Measurements from ENCODE around the gene B3GALT6. TPM values are rescaled to one million over a fixed set of nuclear protein-coding genes. Genes with fewer than 3 reads are reported as not detected.

The B3GALT6 gene
- total RNA-seq, 1 donor from 2014 or later, result 10.9 TPM

GRCh38 chr1:1199961-1200875 lies 31.8 kb upstream of the B3GALT6 start:
- ATAC-seq (no peak), DNase-seq (ENCODE audit: low spot score) (no peak)
- intact Hi-C loops (cut with DNase I), result no loop called here

GRCh38 chr1:1200876-1201810 lies 30.9 kb upstream of the B3GALT6 start:
- intact Hi-C loops (cut with DNase I), result no loop called here
- DNase-seq (ENCODE audit: low spot score), result no peak
- peak; percentile 41 for ATAC-seq

- no peak for ATAC-seq
- no peak for DNase-seq (ENCODE audit: low spot score)
- intact Hi-C loops (cut with DNase I), result no loop called here
These were observed 29.0 kb upstream of the B3GALT6 start for GRCh38 chr1:1202831-1203560.

DNA sequence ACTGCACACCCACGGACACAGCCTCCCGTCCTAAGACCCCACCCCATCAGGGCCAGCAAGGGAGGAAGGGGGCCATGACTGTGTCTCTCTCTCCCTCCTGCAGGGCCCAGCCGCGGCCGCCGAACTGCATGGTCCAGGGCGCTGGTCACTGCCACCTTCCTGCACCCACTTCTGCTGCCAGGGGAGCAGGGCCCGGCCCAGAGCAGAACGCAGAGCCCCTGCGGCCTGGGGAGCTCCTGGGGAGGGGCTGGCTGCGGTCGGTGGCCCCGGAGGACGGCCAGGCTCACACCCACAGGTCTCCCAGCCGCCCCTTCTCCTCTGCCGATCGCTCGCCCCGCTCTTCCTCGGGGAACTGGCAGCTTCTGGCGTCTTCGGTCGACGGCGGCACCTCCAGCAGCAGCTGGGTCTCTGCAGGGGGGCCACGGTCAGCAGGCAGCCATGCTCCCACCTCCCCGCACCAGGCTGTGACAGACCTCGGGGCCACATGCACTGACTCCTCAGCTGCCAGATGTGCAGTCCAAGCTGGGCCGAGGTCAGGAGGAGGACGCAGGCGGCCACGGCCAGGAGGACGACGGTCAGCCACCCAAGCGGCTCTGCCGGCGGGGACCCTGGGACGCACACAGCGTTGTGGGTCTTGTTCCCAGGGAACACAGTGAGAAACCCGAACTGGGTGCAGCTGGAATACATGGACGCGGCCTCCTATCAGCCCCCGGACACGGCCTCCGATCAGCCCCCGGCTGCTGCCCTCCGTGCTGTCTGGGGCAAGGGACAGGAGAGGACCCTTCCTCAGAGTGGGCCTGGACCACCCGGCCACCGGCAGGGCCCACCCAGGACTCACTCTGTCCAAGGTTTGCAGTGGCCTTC lies 28.2 kb upstream of the B3GALT6 start:
- ATAC-seq, result no peak
- DNase-seq (ENCODE audit: low spot score), result no peak
- intact Hi-C loops (cut with DNase I), result no loop called here

- intact Hi-C loops (cut with DNase I), result no loop called here
- ATAC-seq (no peak), DNase-seq (ENCODE audit: low spot score) (no peak)
These were observed 27.6 kb upstream of the B3GALT6 start for GRCh38 chr1:1204425-1204920.

GRCh38 chr1:1204998-1205768 lies 26.9 kb upstream of the B3GALT6 start:
- DNase-seq (ENCODE audit: low spot score) (no peak), ATAC-seq (no peak)
- intact Hi-C loops (cut with DNase I), result no loop called here

DNA sequence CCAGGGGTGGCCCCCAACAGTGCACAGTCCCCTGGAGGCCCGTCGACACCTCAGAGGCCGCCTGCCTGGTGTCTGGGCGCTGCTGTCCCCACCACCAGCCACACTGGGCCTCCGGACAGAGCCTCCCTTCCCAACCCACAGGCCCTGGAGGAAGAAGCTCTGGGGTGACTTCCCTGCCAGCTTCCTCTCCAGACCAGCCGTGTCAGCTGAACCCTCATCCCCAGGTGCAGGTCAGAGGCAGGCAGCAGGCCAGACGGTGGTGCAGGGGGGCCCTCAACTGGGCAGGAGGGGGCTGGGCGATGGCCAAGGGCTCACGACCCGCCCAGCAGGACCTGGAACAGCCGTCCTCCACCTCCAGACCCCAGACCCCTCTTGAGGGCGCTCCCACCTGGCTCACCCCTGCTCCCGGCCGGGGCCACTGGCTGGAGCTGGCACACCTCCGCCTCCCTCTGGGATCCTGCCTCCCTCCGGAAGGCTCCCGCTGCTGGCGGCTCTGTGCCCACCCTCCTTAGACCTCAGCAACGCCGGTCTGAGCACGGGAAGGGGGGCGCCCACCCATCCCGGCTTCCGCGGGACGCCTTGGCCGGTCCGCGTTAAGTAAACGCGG lies 26.2 kb upstream of the B3GALT6 start:
- DNase-seq (ENCODE audit: low spot score), result no peak
- no peak for ATAC-seq
- intact Hi-C loops (cut with DNase I), result no loop called here

DNA sequence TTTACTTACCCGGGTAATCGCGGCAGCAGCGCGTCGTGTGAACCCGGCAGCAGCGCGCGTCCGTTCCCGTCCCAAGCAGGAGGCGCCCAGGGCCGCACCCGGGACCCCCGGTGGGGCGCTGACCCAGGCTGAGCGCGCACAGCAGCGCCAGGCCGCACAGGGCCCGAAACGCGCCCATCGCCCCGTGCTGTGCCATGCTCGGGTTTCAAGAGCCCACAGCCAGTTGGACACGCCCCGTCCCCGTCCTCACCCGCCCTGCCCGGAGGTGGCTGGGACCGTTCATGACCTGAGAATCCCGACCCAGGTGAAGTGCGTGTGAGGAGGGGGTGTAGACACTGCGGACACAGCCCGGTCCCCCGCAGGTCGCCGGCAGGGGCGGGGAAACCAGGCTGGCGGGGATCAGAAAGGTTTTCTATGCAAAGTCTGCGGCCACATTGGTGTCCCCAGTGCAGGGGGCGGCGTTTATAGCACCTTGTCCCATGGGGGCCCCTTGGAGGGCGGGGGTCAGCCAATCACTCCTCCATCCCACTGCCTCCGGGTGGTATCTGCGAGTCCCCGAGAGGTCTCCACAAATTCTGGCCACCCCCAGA lies 25.6 kb upstream of the B3GALT6 start, which contains the start of gene TNFRSF18:
Gene TNFRSF18, minus strand, starts transcription at position 217 of the 590 bp plus-strand sequence. Its CDS starts 21 bp downstream, at position 196.
- ATAC-seq, result no peak
- intact Hi-C loops (cut with DNase I), result no loop called here
- no peak for DNase-seq (ENCODE audit: low spot score)

- ATAC-seq (no peak), DNase-seq (ENCODE audit: low spot score) (no peak)
- intact Hi-C loops (cut with DNase I), result no loop called here
These were observed 25.0 kb upstream of the B3GALT6 start for GRCh38 chr1:1206966-1207531.

DNA sequence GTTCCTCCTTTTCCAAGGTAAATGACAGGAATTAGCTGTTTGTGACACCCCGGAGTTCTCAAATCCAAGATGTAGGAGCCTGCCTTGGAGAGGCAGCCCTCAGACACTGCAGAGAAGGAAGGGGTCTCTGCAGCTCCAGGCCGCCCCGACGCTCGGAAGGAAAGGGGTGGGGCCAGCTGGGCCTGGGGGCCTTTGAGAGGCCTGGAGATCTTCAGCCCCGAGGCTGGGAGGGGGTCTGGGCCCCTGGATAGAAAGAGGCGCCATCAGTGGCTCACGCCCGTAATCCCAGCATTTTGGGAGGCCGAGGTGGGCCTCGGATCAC lies 24.5 kb upstream of the B3GALT6 start:
- no peak for DNase-seq (ENCODE audit: low spot score)
- no peak for ATAC-seq
- intact Hi-C loops (cut with DNase I), result no loop called here

DNA sequence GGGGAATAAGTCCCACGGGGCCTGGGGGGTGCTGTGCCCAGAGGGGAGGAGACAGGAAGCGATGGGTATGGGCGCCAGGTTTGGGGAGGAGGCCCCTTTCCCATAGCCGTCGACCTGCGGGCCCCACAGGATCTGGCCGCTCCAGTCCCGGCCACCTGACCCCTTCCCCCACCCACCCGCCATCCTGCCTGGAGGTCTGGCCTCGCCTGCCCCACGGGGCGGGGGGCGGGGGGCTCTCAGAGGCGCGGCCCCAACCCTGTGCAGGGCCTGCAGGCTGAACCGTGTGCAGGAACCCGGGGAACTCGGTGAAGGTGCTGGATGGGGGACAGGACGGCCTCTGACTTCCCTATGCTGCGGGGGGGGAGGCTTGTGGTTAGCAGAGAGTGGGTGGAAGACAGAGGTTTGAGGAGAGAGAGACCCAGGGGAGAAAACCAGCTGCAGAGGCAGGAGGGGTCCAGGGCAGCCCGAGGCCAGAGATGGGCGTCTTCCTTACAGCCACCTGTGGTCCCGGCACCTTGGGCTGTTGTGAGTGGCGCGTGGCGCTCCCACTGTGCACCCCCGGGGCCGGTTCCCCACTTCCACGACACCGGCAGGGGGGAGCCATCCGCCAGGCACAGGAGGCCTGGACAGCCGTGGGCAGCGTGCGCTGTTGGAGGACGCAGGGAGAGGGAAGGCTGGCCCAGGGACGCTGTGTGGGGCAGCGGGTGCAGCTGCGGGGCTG lies 23.2 kb upstream of the B3GALT6 start:
- intact Hi-C loops (cut with DNase I), result no loop called here
- ATAC-seq (no peak), DNase-seq (ENCODE audit: low spot score) (no peak)

DNA sequence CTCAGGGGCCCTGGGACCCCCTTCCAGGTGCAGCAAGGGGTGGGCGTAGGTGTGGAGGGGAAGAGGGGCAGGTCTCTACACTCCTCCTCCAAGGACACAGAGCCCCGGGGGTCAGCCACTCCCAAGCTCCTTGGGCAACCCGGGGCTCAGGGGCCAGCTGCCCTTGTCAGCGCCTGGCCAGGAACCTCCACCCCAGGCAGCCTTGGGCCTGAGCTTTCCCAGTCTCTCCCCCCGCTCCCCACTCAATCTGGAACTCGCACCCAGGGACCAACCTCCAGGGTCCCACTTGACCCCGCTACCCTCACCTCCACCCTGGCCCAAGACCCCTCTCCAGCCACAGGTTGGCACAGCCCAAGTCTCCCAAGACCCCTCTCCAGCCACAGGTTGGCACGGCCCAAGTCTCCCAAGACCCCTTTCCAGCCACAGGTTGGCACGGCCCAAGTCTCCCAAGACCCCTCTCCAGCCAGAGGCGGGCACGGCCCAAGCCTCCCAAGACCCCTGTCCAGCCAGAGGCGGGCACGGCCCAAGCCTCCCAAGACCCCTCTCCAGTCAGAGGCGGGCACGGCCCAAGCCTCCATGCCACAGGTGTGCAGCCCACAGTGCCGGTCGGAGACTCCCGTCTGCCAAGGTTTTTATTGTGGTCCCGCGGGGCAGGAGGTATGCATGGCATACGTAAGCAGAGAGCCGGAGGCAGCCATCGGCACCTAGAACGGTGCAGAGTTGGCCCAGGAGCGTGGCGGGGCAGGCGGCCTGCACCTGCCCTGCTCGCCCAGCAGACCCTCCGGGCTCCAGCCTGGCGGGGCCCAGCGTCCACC lies 21.1 kb upstream of the B3GALT6 start:
- ATAC-seq (no peak), DNase-seq (ENCODE audit: low spot score) (no peak)
- intact Hi-C loops (cut with DNase I), result no loop called here

- ATAC-seq, result no peak
- no peak for DNase-seq (ENCODE audit: low spot score)
- intact Hi-C loops (cut with DNase I), result no loop called here
These were observed 20.2 kb upstream of the B3GALT6 start for GRCh38 chr1:1211541-1212441.

GRCh38 chr1:1212780-1213344 lies 19.2 kb upstream of the B3GALT6 start:
- intact Hi-C loops (cut with DNase I), result no loop called here
- ATAC-seq (no peak), DNase-seq (ENCODE audit: low spot score) (no peak)
